ENCODE results near the gene PDS5B. TPM values are rescaled to one million over a fixed set of nuclear protein-coding genes. Genes with fewer than 3 reads are reported as not detected.

Gene PDS5B
- total and polyA plus RNA-seq, 2 experiments from 2014 or later: 43.9 to 46.5 TPM

DNA sequence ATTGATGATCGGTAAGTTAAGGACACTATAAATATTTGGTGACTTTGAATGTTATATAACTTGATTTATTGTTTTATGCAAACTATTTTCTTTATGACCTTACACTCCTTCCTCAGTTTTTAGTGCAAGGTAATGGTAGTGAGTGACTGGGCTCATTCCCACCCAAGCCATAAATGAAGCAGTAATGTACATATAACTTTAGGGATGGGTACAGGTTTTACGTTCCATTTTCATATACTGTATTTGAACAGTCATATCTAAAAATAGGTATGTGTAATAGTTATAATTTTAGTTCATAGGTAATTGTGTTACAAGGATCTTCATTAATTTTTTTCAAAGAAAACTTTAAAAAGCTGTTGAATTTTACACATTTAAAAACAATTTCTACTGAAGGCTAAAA, 101.0 kb downstream of the PDS5B start:
- ATAC-seq (no peak), DNase-seq (ENCODE audit: low spot score) (no peak)
- no peaks in the 10 kb centered on the region; the same call in 2 of the 3 replicates for H3K4me1 Mint-ChIP-seq
- no peaks in the 10 kb centered on the region for H3K27me3 Mint-ChIP-seq (ENCODE audit: insufficient read depth, low read depth, poor library complexity)
- no peak overlapping the region for H3K27ac Mint-ChIP-seq
- H3K4me2 ChIP-seq: no peak overlapping the region
- no peaks in the 10 kb centered on the region for H4K20me1 ChIP-seq (replicated peaks; ENCODE audit: insufficient read depth)
- H3K4me1 ChIP-seq (ENCODE audit: insufficient read depth): no peaks in the 10 kb centered on the region; the same call in 1 of the 2 replicates
- H3K27me3 ChIP-seq (ENCODE audit: insufficient read depth): no peaks in the 10 kb centered on the region
- H3K4me3 Mint-ChIP-seq: no peak overlapping the region
- H3K36me3 ChIP-seq (ENCODE audit: insufficient read depth): no peaks in the 10 kb centered on the region
- peaks cover 8% of the 10 kb centered on the region; the same call in 1 of the 3 replicates for H3K36me3 Mint-ChIP-seq (ENCODE audit: low read depth)
- H3F3A ChIP-seq (replicated peaks; ENCODE audit: low read depth): no peaks in the 10 kb centered on the region
- no peak overlapping the region for H2AFZ ChIP-seq
- no peaks in the 10 kb centered on the region for H3K9me3 Mint-ChIP-seq
- TF ChIP-seq, protein P1, sequence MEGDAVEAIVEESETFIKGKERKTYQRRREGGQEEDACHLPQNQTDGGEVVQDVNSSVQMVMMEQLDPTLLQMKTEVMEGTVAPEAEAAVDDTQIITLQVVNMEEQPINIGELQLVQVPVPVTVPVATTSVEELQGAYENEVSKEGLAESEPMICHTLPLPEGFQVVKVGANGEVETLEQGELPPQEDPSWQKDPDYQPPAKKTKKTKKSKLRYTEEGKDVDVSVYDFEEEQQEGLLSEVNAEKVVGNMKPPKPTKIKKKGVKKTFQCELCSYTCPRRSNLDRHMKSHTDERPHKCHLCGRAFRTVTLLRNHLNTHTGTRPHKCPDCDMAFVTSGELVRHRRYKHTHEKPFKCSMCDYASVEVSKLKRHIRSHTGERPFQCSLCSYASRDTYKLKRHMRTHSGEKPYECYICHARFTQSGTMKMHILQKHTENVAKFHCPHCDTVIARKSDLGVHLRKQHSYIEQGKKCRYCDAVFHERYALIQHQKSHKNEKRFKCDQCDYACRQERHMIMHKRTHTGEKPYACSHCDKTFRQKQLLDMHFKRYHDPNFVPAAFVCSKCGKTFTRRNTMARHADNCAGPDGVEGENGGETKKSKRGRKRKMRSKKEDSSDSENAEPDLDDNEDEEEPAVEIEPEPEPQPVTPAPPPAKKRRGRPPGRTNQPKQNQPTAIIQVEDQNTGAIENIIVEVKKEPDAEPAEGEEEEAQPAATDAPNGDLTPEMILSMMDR (conservative IDR thresholded peaks at IDR 0.05; ENCODE audit: low read depth in 2 of 2): no peak
- TF ChIP-seq EZH2phosphoT487 (IDR thresholded peaks at IDR 0.05; ENCODE audit: unreplicated experiment) (no peak), ZNF331 (CRISPR knock-in tag; IDR thresholded peaks at IDR 0.05; ENCODE audit: low read depth) (no peak), STAT1 (IDR thresholded peaks at IDR 0.05; ENCODE audit: unreplicated experiment) (no peak), CREB1 (CRISPR knock-in tag; IDR thresholded peaks at IDR 0.05; ENCODE audit: low read depth) (no peak), ZNF114 (CRISPR knock-in tag; IDR thresholded peaks at IDR 0.05) (no peak), POLR2AphosphoS5 (IDR thresholded peaks at IDR 0.05; ENCODE audit: low read depth) (no peak), EZH2 (IDR thresholded peaks at IDR 0.05; ENCODE audit: low read depth, unreplicated experiment) (no peak)
- TF ChIP-seq, protein P2, sequence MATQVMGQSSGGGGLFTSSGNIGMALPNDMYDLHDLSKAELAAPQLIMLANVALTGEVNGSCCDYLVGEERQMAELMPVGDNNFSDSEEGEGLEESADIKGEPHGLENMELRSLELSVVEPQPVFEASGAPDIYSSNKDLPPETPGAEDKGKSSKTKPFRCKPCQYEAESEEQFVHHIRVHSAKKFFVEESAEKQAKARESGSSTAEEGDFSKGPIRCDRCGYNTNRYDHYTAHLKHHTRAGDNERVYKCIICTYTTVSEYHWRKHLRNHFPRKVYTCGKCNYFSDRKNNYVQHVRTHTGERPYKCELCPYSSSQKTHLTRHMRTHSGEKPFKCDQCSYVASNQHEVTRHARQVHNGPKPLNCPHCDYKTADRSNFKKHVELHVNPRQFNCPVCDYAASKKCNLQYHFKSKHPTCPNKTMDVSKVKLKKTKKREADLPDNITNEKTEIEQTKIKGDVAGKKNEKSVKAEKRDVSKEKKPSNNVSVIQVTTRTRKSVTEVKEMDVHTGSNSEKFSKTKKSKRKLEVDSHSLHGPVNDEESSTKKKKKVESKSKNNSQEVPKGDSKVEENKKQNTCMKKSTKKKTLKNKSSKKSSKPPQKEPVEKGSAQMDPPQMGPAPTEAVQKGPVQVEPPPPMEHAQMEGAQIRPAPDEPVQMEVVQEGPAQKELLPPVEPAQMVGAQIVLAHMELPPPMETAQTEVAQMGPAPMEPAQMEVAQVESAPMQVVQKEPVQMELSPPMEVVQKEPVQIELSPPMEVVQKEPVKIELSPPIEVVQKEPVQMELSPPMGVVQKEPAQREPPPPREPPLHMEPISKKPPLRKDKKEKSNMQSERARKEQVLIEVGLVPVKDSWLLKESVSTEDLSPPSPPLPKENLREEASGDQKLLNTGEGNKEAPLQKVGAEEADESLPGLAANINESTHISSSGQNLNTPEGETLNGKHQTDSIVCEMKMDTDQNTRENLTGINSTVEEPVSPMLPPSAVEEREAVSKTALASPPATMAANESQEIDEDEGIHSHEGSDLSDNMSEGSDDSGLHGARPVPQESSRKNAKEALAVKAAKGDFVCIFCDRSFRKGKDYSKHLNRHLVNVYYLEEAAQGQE (IDR thresholded peaks at IDR 0.05; ENCODE audit: unreplicated experiment): no peak
- TF ChIP-seq, protein P3, sequence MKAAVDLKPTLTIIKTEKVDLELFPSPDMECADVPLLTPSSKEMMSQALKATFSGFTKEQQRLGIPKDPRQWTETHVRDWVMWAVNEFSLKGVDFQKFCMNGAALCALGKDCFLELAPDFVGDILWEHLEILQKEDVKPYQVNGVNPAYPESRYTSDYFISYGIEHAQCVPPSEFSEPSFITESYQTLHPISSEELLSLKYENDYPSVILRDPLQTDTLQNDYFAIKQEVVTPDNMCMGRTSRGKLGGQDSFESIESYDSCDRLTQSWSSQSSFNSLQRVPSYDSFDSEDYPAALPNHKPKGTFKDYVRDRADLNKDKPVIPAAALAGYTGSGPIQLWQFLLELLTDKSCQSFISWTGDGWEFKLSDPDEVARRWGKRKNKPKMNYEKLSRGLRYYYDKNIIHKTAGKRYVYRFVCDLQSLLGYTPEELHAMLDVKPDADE (IDR thresholded peaks at IDR 0.05): no peak
- TF ChIP-seq, protein P4, sequence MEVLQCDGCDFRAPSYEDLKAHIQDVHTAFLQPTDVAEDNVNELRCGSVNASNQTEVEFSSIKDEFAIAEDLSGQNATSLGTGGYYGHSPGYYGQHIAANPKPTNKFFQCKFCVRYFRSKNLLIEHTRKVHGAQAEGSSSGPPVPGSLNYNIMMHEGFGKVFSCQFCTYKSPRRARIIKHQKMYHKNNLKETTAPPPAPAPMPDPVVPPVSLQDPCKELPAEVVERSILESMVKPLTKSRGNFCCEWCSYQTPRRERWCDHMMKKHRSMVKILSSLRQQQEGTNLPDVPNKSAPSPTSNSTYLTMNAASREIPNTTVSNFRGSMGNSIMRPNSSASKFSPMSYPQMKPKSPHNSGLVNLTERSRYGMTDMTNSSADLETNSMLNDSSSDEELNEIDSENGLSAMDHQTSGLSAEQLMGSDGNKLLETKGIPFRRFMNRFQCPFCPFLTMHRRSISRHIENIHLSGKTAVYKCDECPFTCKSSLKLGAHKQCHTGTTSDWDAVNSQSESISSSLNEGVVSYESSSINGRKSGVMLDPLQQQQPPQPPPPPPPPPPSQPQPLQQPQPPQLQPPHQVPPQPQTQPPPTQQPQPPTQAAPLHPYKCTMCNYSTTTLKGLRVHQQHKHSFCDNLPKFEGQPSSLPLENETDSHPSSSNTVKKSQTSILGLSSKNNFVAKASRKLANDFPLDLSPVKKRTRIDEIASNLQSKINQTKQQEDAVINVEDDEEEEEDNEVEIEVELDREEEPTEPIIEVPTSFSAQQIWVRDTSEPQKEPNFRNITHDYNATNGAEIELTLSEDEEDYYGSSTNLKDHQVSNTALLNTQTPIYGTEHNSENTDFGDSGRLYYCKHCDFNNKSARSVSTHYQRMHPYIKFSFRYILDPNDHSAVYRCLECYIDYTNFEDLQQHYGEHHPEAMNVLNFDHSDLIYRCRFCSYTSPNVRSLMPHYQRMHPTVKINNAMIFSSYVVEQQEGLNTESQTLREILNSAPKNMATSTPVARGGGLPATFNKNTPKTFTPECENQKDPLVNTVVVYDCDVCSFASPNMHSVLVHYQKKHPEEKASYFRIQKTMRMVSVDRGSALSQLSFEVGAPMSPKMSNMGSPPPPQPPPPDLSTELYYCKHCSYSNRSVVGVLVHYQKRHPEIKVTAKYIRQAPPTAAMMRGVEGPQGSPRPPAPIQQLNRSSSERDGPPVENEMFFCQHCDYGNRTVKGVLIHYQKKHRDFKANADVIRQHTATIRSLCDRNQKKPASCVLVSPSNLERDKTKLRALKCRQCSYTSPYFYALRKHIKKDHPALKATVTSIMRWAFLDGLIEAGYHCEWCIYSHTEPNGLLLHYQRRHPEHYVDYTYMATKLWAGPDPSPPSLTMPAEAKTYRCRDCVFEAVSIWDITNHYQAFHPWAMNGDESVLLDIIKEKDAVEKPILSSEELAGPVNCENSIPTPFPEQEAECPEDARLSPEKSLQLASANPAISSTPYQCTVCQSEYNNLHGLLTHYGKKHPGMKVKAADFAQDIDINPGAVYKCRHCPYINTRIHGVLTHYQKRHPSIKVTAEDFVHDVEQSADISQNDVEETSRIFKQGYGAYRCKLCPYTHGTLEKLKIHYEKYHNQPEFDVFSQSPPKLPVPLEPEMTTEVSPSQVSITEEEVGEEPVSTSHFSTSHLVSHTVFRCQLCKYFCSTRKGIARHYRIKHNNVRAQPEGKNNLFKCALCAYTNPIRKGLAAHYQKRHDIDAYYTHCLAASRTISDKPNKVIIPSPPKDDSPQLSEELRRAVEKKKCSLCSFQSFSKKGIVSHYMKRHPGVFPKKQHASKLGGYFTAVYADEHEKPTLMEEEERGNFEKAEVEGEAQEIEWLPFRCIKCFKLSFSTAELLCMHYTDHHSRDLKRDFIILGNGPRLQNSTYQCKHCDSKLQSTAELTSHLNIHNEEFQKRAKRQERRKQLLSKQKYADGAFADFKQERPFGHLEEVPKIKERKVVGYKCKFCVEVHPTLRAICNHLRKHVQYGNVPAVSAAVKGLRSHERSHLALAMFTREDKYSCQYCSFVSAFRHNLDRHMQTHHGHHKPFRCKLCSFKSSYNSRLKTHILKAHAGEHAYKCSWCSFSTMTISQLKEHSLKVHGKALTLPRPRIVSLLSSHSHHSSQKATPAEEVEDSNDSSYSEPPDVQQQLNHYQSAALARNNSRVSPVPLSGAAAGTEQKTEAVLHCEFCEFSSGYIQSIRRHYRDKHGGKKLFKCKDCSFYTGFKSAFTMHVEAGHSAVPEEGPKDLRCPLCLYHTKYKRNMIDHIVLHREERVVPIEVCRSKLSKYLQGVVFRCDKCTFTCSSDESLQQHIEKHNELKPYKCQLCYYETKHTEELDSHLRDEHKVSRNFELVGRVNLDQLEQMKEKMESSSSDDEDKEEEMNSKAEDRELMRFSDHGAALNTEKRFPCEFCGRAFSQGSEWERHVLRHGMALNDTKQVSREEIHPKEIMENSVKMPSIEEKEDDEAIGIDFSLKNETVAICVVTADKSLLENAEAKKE (CRISPR knock-in tag; IDR thresholded peaks at IDR 0.05): no peak
- no peak overlapping the region for H3K4me3 ChIP-seq
- no peak overlapping the region for H3K27ac ChIP-seq (ENCODE audit: low read depth)
- no peaks in the 10 kb centered on the region for H3K79me2 ChIP-seq (replicated peaks; ENCODE audit: insufficient read depth)
- H3K9me2 ChIP-seq (ENCODE audit: insufficient read depth): no peaks in the 10 kb centered on the region

Data from GM23338 (cell line).